GM06990 (cell line): ENCODE results near the gene JAGN1.

Source experiments
- DNase-seq: peaks from one replicate; pipeline ENCODE4 v3.0.0-alpha.2; 2011; ENCODE audit not compliant: insufficient read length; ENCODE audit errors: extremely low read depth
- H3K27me3 ChIP-seq: replicated peaks from 2 replicates; pipeline ENCODE4 v1.6.0; 2011; ENCODE audit warnings: low read length; ENCODE audit not compliant: control insufficient read depth, insufficient read depth
- H3K36me3 ChIP-seq: 2 replicates; pipeline ENCODE4 v1.5.1; 2011; ENCODE audit warnings: low read length; ENCODE audit not compliant: control insufficient read depth, insufficient read depth
- H3K4me3 ChIP-seq: replicated peaks from 2 replicates; pipeline ENCODE4 v1.5.1; 2011; ENCODE audit warnings: low read depth, mild to moderate bottlenecking, control low read depth, low read length
- CTCF ChIP-seq: IDR thresholded peaks from 2 replicates; pipeline ENCODE4 v1.5.1; 2011; ENCODE audit warnings: low read length, control low read depth, mild to moderate bottlenecking, inconsistent platforms; ENCODE audit not compliant: insufficient read depth, poor library complexity, severe bottlenecking

The JAGN1 gene

GRCh38 chr3:9876991-9877390, 13.4 kb upstream of the JAGN1 start:
- no peak overlapping the region for H3K4me3 ChIP-seq
- no peak for TF ChIP-seq CTCF
- no peaks in the 10 kb centered on the region for H3K36me3 ChIP-seq
- DNase-seq: no peak
- H3K27me3 ChIP-seq: no peaks in the 10 kb centered on the region

GRCh38 chr3:9878700-9879099, 11.7 kb upstream of the JAGN1 start:
- Histone ChIP-seq H3K4me3 (no peak overlapping the region), H3K27me3 (no peaks in the 10 kb centered on the region), H3K36me3 (no peaks in the 10 kb centered on the region)
- TF ChIP-seq CTCF: no peak
- no peak for DNase-seq

GRCh38 chr3:9879830-9880549, 10.4 kb upstream of the JAGN1 start, which contains the start of gene CIDEC:
Gene CIDEC, minus strand, starts transcription at chr3:9880253. Its CDS starts 1,767 bp downstream, at chr3:9878486.
- no peak within 1 kb of the TSS for H3K4me3 ChIP-seq
- no peak for DNase-seq

GRCh38 chr3:9881441-9881840, 9.0 kb upstream of the JAGN1 start:
- no peak overlapping the region for H3K4me3 ChIP-seq
- DNase-seq: no peak
- no peaks in the 10 kb centered on the region for H3K36me3 ChIP-seq
- no peaks in the 10 kb centered on the region for H3K27me3 ChIP-seq
- no peak for TF ChIP-seq CTCF

More at GRCh38 chr3:9879830-9880549, 10.4 kb upstream of the JAGN1 start, which contains the start of gene CIDEC:
- Histone ChIP-seq H3K36me3 (no peaks in the 10 kb centered on the region), H3K27me3 (no peaks in the 10 kb centered on the region)
- no peak for TF ChIP-seq CTCF

- H3K36me3 ChIP-seq: no peaks in the 10 kb centered on the region
- no peaks in the 10 kb centered on the region for H3K27me3 ChIP-seq
- H3K4me3 ChIP-seq: no peak overlapping the region
- no peak for TF ChIP-seq CTCF
- no peak for DNase-seq
Measured at GRCh38 chr3:9883706-9884554, 6.5 kb upstream of the JAGN1 start.
